ENCODE results near the gene PVR.

Gene PVR

GRCh38 chr19:44673510-44673909 is 29.8 kb downstream of the PVR start:
- CTCF ChIA-PET, result no interaction called here
- TF ChIP-seq BHLHE40 (IDR thresholded peaks at IDR 0.05; ENCODE audit: borderline replicate concordance) (no peak), ARNT (IDR thresholded peaks at IDR 0.05) (no peak), HDGF (IDR thresholded peaks at IDR 0.05; ENCODE audit: borderline replicate concordance) (no peak), ZNF384 (IDR thresholded peaks at IDR 0.05) (no peak), PKNOX1 (IDR thresholded peaks at IDR 0.05) (no peak), CTBP1 (IDR thresholded peaks at IDR 0.05; ENCODE audit: borderline replicate concordance) (no peak), LEF1 (IDR thresholded peaks at IDR 0.05; ENCODE audit: borderline replicate concordance) (no peak), FOXM1 (IDR thresholded peaks at IDR 0.05; ENCODE audit: borderline replicate concordance) (no peak)
- POLR2A ChIA-PET, result no interaction called here
- DNase-seq (ENCODE audit: extremely low spot score), result no peak

DNA sequence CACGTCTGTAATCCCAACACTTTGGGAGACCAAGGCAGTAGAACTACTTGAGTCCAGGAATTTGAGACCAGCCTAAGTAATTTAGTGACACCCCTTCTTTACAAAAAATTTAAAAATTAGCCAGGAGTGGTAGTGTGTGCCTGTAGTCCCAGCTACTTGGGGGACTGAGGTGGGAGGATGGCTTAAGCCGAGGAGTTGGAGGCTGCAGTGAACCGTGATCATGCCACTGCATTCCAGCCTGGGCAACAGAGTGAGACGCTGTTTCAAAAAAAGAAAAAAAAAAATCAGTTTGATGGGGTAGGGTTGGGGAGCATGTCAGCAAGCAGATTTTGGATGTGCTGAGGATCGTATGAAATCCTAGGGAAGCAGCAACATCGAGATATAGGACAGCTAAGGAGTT is 31.8 kb downstream of the PVR start:
- ChIA-PET CTCF (no interaction called here), POLR2A (no interaction called here)
- no peak for DNase-seq (ENCODE audit: extremely low spot score)
- TF ChIP-seq SUZ12 (IDR thresholded peaks at IDR 0.05) (no peak), ARNT (IDR thresholded peaks at IDR 0.05) (no peak), NFRKB (IDR thresholded peaks at IDR 0.05) (no peak), FOXM1 (IDR thresholded peaks at IDR 0.05; ENCODE audit: borderline replicate concordance) (no peak), CTBP1 (IDR thresholded peaks at IDR 0.05; ENCODE audit: borderline replicate concordance) (no peak), L3MBTL2 (conservative IDR thresholded peaks at IDR 0.05) (no peak), FOXK2 (IDR thresholded peaks at IDR 0.05) (no peak), HDGF (IDR thresholded peaks at IDR 0.05; ENCODE audit: borderline replicate concordance) (no peak), PKNOX1 (IDR thresholded peaks at IDR 0.05) (no peak), ZNF384 (IDR thresholded peaks at IDR 0.05) (no peak), LEF1 (IDR thresholded peaks at IDR 0.05; ENCODE audit: borderline replicate concordance) (no peak), SP1 (IDR thresholded peaks at IDR 0.05) (no peak), FOXA1 (IDR thresholded peaks at IDR 0.05) (no peak), BHLHE40 (IDR thresholded peaks at IDR 0.05; ENCODE audit: borderline replicate concordance) (no peak), TARDBP (IDR thresholded peaks at IDR 0.05) (no peak), ELF4 (IDR thresholded peaks at IDR 0.05) (no peak)

DNA sequence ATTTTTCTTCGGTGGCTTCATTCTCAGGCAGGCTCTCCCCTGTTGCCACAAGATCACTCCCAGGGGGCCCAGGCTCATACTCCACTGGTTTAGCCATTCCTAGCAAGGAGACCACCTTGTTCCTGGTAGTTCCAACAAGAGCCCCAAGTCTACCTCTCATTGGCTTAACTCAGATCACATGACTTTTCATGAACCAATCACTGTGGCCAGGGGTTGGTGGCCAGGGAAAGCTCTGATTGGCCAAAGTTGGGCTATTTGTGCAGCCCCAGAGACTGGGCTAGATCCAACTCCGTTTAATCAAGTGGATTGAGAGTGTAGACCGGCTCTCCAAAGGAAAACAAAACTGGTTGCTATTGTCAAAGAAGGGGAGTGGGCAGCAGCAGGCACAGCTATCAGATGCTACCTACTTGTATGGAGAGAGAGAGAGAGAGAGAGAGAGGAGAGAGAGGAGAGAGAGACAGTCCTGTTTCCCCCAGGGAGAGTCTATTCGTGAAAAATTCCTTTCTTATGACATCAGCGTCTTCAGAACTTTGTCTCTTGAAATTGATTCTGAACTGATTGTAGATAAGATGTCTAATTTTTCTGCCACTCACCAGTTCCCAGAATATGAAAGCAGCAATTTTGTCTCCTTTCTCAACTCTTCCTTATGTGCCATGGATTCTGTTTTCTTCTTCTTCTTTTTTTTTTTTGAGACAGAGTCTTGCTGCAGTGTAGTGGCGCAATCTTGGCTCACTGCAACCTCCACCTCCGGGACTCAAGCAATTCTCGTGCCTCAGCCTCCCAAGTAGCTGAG is 33.5 kb downstream of the PVR start:
- TF ChIP-seq FOXA1 (IDR thresholded peaks at IDR 0.05), result no peak
- TF ChIP-seq BHLHE40 (IDR thresholded peaks at IDR 0.05; ENCODE audit: borderline replicate concordance), result no peak
- TF ChIP-seq L3MBTL2 (conservative IDR thresholded peaks at IDR 0.05), result peak; percentile 39; the same call in 1 of the 2 replicates
- no peak for TF ChIP-seq NFRKB (IDR thresholded peaks at IDR 0.05)
- CTCF ChIA-PET, result interaction anchor here (0.7 to 1.7 kb wide), 2 partner anchors 27 to 107 kb away, joined by 4 read pairs; no protein-coding TSS in a partner anchor
- peak; percentile 70 for DNase-seq (ENCODE audit: extremely low spot score)
- POLR2A ChIA-PET, result interaction anchor here (0.6 to 1.5 kb wide), 6 partner anchors 14 to 238 kb away, joined by 3 to 5 read pairs (median 4); partner anchors contain the start of gene PVR

- POLR2A ChIA-PET, result no interaction called here
Observed at GRCh38 chr19:44680536-44680935, 36.8 kb downstream of the PVR start.

DNA sequence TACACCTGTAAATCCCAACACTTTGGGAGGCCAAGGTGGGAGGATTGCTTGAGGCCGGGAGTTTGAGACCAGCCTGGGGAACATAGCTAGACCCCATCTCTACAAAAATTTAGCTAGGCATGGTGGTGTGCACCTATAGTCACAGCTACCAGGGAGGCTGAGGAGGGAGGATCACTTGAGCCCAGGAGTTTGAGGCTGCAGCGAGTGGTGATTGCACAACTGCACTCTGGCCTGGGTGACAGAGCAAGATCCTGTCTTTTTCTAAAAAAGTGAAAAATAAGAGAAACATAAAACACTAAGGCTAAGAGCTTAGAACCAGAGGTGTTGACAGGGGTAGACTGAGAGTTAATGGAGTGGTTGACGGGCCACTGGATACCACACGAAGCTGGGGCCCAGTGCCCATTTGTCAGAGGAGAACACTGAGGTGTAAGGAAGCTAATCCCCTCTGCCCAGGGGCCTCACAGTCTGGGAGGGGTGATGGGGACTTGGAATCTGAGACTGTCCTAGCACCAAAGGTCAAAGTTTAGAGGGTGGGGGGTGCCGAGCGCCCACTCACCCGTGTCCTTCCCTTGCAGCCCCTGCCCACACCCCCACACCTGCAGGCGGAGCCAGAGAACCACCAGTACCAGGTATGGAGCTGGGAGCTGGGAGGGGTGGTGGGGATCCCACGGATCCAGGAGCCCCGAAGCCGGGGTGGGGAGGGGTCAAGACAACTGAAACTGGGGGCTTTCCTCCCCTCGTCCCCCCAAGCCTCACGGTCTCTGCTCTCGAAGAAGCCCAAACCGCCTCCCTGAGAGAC is 38.5 kb downstream of the PVR start:
- ChIA-PET CTCF (no interaction called here), POLR2A (no interaction called here)
- no peak for DNase-seq (ENCODE audit: extremely low spot score)
- TF ChIP-seq HDGF (IDR thresholded peaks at IDR 0.05; ENCODE audit: borderline replicate concordance), result no peak
- TF ChIP-seq L3MBTL2 (conservative IDR thresholded peaks at IDR 0.05), result no peak

More at GRCh38 chr19:44680536-44680935, 36.8 kb downstream of the PVR start:
- CTCF ChIA-PET, result no interaction called here
- no peak for DNase-seq (ENCODE audit: extremely low spot score)
- TF ChIP-seq LEF1 (IDR thresholded peaks at IDR 0.05; ENCODE audit: borderline replicate concordance) (no peak), FOXA1 (IDR thresholded peaks at IDR 0.05) (no peak), PKNOX1 (IDR thresholded peaks at IDR 0.05) (no peak), BHLHE40 (IDR thresholded peaks at IDR 0.05; ENCODE audit: borderline replicate concordance) (no peak), NFRKB (IDR thresholded peaks at IDR 0.05) (no peak), FOXM1 (IDR thresholded peaks at IDR 0.05; ENCODE audit: borderline replicate concordance) (no peak), SP1 (IDR thresholded peaks at IDR 0.05) (no peak), SUZ12 (IDR thresholded peaks at IDR 0.05) (no peak), HDGF (IDR thresholded peaks at IDR 0.05; ENCODE audit: borderline replicate concordance) (no peak), L3MBTL2 (conservative IDR thresholded peaks at IDR 0.05) (no peak), FOXK2 (IDR thresholded peaks at IDR 0.05) (no peak), ELF4 (IDR thresholded peaks at IDR 0.05) (no peak), ZNF384 (IDR thresholded peaks at IDR 0.05) (no peak), CTBP1 (IDR thresholded peaks at IDR 0.05; ENCODE audit: borderline replicate concordance) (no peak), TARDBP (IDR thresholded peaks at IDR 0.05) (no peak), ARNT (IDR thresholded peaks at IDR 0.05) (no peak)

GRCh38 chr19:44682807-44683206 is 39.1 kb downstream of the PVR start:
- DNase-seq (ENCODE audit: extremely low spot score), result no peak
- ChIA-PET CTCF (no interaction called here), POLR2A (no interaction called here)
- TF ChIP-seq SP1 (IDR thresholded peaks at IDR 0.05), result no peak
- no peak for TF ChIP-seq FOXM1 (IDR thresholded peaks at IDR 0.05; ENCODE audit: borderline replicate concordance)
- TF ChIP-seq L3MBTL2 (conservative IDR thresholded peaks at IDR 0.05), result no peak
- TF ChIP-seq SUZ12 (IDR thresholded peaks at IDR 0.05), result no peak
- no peak for TF ChIP-seq ZNF384 (IDR thresholded peaks at IDR 0.05)
- TF ChIP-seq FOXA1 (IDR thresholded peaks at IDR 0.05), result no peak
- no peak for TF ChIP-seq BHLHE40 (IDR thresholded peaks at IDR 0.05; ENCODE audit: borderline replicate concordance)
- TF ChIP-seq LEF1 (IDR thresholded peaks at IDR 0.05; ENCODE audit: borderline replicate concordance), result no peak
- no peak for TF ChIP-seq ARNT (IDR thresholded peaks at IDR 0.05)
- no peak for TF ChIP-seq HDGF (IDR thresholded peaks at IDR 0.05; ENCODE audit: borderline replicate concordance)
- TF ChIP-seq TARDBP (IDR thresholded peaks at IDR 0.05), result no peak
- no peak for TF ChIP-seq CTBP1 (IDR thresholded peaks at IDR 0.05; ENCODE audit: borderline replicate concordance)
- TF ChIP-seq NFRKB (IDR thresholded peaks at IDR 0.05), result no peak
- TF ChIP-seq ELF4 (IDR thresholded peaks at IDR 0.05), result no peak
- no peak for TF ChIP-seq PKNOX1 (IDR thresholded peaks at IDR 0.05)
- no peak for TF ChIP-seq FOXK2 (IDR thresholded peaks at IDR 0.05)
